BLaER1 (cell line): Measurements from ENCODE around the gene ZNF555.
A peak's percentile ranks its signal among the peaks of the same experiment; 100 is the strongest.

Source experiments
- H3K27ac ChIP-seq: shearing (Covaris generic); formaldehyde crosslinking; 2 replicates; pipeline ENCODE4 v1.8.1; 2022
- H3K27me3 ChIP-seq: shearing (Covaris generic); formaldehyde crosslinking; 2 replicates; pipeline ENCODE4 v1.8.1; 2022
- H3K36me3 ChIP-seq: shearing (Covaris generic); formaldehyde crosslinking; 2 replicates; pipeline ENCODE4 v1.8.1; 2022
- H3K4me1 ChIP-seq: shearing (Covaris generic); formaldehyde crosslinking; 2 replicates; pipeline ENCODE4 v1.8.1; 2022
- H3K4me2 ChIP-seq: shearing (Covaris generic); formaldehyde crosslinking; 2 replicates; pipeline ENCODE4 v1.8.1; 2022
- H3K4me3 ChIP-seq: shearing (Covaris generic); formaldehyde crosslinking; 2 replicates; pipeline ENCODE4 v1.8.1; 2022
- H3K9ac ChIP-seq: shearing (Covaris generic); formaldehyde crosslinking; 2 replicates; pipeline ENCODE4 v1.8.1; 2022
- H3K9me3 ChIP-seq: shearing (Covaris generic); formaldehyde crosslinking; 2 replicates; pipeline ENCODE4 v1.8.1; 2022
- H4K20me1 ChIP-seq: shearing (Covaris generic); formaldehyde crosslinking; 2 replicates; pipeline ENCODE4 v1.8.1; 2022
- Cebpa-rat ChIP-seq: shearing (Covaris generic); IDR thresholded peaks from 2 replicates; pipeline ENCODE4 v1.8.1; 2022

The ZNF555 gene

DNA sequence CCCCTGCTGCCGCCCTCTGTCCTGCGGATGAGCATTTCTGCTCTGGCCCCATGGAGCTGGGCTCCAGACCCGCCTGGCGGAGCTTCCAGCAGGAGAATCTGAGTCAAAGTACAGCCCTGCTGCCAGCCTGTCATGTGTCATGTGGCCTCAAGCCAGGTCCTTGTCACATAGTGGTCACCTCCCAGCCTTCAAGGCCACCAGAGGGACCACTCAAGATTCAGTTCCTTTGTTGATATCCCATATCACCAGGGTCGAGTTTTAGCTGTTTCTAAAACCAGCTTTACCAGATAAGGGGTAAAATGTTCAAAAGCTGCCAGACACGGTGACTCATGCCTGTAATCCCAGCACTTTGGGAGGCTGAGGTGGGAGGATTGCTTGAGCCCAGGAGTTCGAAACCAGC is 42.5 kb upstream of the ZNF555 start:
- no peak for TF ChIP-seq Cebpa-rat
- H3K4me1 ChIP-seq: peaks cover 80% of the 10 kb centered on the region
- peaks cover 28% of the 10 kb centered on the region; the same call in 1 of the 2 replicates for H4K20me1 ChIP-seq
- H3K9me3 ChIP-seq: no peaks in the 10 kb centered on the region
- H3K4me2 ChIP-seq: peak overlapping the region; percentile 88
- peak overlapping the region; percentile 89 for H3K27ac ChIP-seq
- no peak overlapping the region for H3K4me3 ChIP-seq
- 0 out of 2 replicates have a peak overlapping the region, but pooled peaks have one; percentile 43 for H3K9ac ChIP-seq
- H3K36me3 ChIP-seq: peaks cover 83% of the 10 kb centered on the region
- H3K27me3 ChIP-seq: no peaks in the 10 kb centered on the region

DNA sequence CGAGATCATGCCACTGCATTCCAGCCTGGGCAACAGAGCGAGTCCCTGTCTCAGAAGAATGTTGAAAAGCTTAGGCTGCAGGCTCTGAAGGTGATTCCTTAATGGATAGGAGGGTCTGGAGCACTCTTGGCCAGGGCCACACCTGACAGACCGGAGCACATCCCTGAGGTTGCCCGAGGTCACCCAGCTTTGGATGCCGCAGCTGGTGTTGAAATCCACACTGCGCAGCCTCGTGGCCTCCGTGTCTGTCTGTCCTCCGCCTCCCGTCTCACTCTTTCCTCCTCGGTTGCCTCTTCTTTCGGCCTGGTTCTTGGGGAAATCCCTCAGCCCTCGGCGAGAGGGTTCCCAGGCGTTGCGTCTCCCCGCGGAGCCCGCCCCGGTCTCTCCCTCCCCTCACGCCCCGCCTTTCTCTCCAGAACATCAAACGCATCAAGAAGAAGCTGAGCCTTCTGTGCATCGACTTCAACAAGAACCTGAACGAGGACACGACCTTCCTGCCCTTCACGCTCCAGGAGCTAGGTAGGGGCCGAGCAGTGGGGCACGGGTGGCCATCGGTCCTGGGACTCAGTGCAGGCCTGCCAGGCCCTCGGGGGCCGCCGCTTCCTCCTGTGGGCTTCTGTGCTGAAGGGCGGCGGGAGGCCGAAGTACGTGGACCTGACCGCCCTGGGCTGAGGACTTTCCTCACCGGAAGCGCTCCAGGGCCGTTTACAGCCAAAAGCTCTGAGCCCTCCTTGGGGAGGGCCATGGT is 41.8 kb upstream of the ZNF555 start:
- peak overlapping the region; percentile 89 for H3K27ac ChIP-seq

DNA sequence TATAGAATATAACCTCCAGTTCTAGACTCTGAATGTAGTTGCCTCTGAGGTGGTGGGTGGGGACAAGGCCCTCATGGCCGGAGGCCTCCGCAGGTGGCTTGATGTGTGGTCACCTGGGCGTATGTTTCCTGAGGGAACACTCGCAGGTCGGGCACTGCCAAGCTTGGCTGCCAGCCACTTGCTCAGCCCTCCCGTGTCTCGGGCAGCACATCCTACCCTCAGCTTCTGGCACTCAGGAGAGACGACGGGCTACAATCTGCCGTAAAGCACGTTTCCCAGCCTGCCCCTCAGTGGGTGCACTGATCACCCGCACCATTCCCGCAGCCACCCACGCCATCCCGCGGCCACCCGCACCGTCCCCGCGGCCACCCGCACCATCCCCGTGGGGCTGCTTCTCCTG is 40.8 kb upstream of the ZNF555 start:
- H3K27me3 ChIP-seq: no peaks in the 10 kb centered on the region
- peak overlapping the region; percentile 89 for H3K27ac ChIP-seq
- no peak for TF ChIP-seq Cebpa-rat
- H3K4me3 ChIP-seq: peak overlapping the region; percentile 32
- H4K20me1 ChIP-seq: peaks cover 20% of the 10 kb centered on the region; the same call in 1 of the 2 replicates
- H3K4me1 ChIP-seq: peaks cover 88% of the 10 kb centered on the region
- no peaks in the 10 kb centered on the region for H3K9me3 ChIP-seq
- peaks cover 70% of the 10 kb centered on the region for H3K36me3 ChIP-seq
- H3K4me2 ChIP-seq: peak overlapping the region; percentile 88
- H3K9ac ChIP-seq: peak overlapping the region; percentile 72

More for the DNA sequence above, 41.8 kb upstream of the ZNF555 start:
- TF ChIP-seq Cebpa-rat: no peak
- Histone ChIP-seq H4K20me1 (peaks cover 21% of the 10 kb centered on the region; the same call in 1 of the 2 replicates), H3K9ac (0 out of 2 replicates have a peak overlapping the region, but pooled peaks have one; percentile 13), H3K4me1 (peaks cover 80% of the 10 kb centered on the region), H3K27me3 (no peaks in the 10 kb centered on the region), H3K4me2 (peak overlapping the region; percentile 88), H3K4me3 (no peak overlapping the region; the same call in 1 of the 2 replicates), H3K36me3 (peaks cover 76% of the 10 kb centered on the region), H3K9me3 (no peaks in the 10 kb centered on the region)

DNA sequence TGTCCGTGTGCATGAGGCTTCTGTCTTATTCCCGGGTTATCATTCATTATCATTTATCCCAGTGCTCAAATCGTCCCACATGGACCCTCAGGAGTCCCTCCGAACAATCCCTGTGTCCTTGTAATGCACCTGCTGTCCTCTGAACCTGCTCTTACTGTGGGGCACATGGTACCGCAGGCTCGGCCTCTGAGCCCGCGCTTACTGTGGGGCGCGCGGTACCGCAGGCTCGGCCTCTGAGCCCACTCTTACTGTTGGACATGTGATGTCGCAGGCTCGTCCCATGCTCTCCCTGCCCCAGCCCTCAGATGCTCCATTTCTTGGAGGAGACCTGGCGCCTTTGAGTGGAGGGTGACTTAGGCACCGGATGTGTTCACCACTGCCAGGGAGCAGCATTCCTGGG is 38.4 kb upstream of the ZNF555 start:
- Histone ChIP-seq H3K4me1 (peaks cover 98% of the 10 kb centered on the region), H3K9me3 (no peaks in the 10 kb centered on the region), H3K4me3 (no peak overlapping the region; the same call in 1 of the 2 replicates), H3K27me3 (no peaks in the 10 kb centered on the region), H3K36me3 (peaks cover 62% of the 10 kb centered on the region), H3K27ac (peak overlapping the region; percentile 93), H4K20me1 (peaks cover 8% of the 10 kb centered on the region; the same call in 1 of the 2 replicates), H3K9ac (0 out of 2 replicates have a peak overlapping the region, but pooled peaks have one; percentile 73), H3K4me2 (peak overlapping the region; percentile 88)
- no peak for TF ChIP-seq Cebpa-rat

DNA sequence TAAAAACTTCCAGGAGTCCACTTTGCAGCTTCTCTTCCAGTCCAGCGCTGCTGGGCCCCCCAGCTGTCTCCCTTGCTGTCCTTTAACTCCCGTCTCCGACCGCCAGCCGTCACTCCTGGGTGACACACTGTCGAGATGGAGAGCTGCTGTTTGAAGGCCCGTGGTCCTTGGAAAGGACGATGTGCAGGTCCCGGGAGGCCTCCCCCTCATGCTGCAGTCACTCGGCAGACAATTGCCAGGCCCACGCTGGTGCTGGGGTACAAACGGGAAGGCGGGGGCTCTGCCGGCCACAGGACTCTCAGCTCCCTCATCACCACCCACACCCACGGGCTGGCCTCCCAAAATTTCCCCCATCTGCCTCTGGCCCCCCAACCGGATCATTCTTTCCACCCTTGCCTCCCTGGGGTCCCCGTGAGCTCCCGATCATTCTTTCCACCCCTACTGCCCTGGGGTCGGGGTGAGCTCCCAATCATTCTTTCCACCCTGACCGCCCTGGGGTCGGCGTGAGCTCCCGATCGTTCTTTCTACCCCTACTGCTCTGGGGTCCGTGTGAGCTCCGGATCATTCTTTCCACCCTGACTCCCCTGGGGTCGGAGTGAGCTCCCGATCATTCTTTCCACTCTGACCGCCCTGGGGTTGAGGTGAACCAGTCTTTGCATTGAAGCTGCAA is 37.7 kb upstream of the ZNF555 start:
- peak overlapping the region; percentile 49 for H3K4me3 ChIP-seq
- no peaks in the 10 kb centered on the region for H3K9me3 ChIP-seq
- peaks cover under 1% of the 10 kb centered on the region; the same call in 1 of the 2 replicates for H4K20me1 ChIP-seq

DNA sequence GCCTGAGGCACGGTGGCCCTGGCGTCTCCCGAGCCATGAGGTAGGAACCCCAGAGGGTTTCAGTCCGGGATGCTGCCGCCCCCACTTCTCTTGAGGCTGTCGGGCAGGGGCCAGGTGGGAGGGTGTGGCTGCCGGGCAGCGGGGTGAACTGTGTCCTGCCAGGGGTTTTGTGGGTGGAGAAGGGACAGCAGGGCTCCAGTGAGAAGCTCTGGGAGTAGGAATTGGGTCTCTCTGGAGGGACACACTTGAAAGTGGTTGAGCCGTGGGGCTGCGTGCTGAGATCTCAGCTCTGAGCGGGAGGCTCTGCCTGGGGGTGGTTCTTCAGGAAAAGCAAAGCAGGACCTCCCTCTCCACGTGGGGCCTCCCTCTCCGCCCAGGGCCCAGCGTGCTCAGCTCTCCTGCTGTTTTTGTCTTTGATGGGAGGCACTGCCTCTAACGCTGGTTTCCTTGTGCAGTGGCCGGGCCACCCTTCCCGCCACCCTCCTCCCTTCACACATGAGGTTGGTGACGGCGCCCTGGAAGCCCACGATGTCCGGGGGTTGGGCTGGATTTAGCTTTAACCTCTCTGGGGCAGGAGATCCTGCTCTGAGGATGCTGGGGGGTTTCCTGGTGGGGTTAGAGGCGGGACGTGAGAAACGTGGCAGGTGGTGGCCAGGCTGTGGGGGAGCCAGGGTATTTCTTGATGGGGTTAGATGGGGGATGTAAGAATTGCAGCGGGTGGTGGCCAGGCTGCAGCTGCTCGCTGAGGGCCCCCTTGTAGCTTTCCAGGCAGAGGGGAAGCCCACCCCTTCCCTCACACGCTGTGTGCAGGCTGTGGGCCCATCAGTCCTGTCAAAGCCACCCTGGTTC is 36.9 kb upstream of the ZNF555 start:
- no peak for TF ChIP-seq Cebpa-rat
- Histone ChIP-seq H3K36me3 (peaks cover 61% of the 10 kb centered on the region), H3K9me3 (no peaks in the 10 kb centered on the region), H3K4me1 (peaks cover 98% of the 10 kb centered on the region), H3K9ac (peak overlapping the region; percentile 73), H3K27me3 (no peaks in the 10 kb centered on the region), H3K4me2 (peak overlapping the region; percentile 88), H3K4me3 (peak overlapping the region; percentile 49), H3K27ac (peak overlapping the region; percentile 93), H4K20me1 (0 out of 2 replicates have a peak, but pooled peaks cover under 1% of the 10 kb centered on the region)

More for the DNA sequence above, 37.7 kb upstream of the ZNF555 start:
- Histone ChIP-seq H3K27ac (peak overlapping the region; percentile 93), H3K4me2 (peak overlapping the region; percentile 88), H3K36me3 (peaks cover 61% of the 10 kb centered on the region), H3K27me3 (no peaks in the 10 kb centered on the region), H3K9ac (peak overlapping the region; percentile 73), H3K4me1 (peaks cover 98% of the 10 kb centered on the region)
- TF ChIP-seq Cebpa-rat: no peak

DNA sequence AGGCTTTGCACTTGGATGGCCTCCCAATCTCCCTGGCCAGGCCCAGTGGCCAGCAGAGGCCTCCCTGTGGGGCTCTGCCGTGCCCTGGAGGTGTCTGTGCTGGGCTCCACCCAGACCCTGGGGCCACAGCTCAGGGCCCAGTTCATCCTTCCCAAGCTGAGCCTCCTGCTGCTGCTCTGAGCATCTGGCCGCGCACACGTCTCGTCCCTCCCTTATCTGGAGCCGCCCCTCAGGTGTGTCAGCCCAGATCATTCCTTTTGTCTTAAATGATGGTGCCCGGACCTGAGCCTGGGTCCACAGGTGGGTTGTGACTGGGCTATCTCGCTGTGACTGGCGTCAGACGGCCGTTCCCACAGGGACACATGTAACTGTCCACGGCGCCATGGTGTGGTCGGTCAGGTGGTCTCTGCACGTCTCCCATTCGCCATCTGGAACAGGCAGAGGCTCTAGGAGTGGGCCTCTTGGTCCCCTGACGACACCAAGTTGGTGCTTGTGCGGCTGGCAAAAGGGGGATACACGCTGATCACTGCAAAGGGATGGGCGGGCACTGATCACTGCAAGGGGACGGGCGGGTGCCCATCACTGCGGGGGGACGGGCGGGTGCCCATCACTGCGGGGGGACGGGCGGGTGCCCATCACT is 35.9 kb upstream of the ZNF555 start:
- H3K4me1 ChIP-seq: peaks cover 98% of the 10 kb centered on the region
- H3K9ac ChIP-seq: peak overlapping the region; percentile 73
- no peaks in the 10 kb centered on the region for H3K27me3 ChIP-seq
- TF ChIP-seq Cebpa-rat: no peak
- peak overlapping the region; percentile 93 for H3K27ac ChIP-seq
- peaks cover 11% of the 10 kb centered on the region for H4K20me1 ChIP-seq
- H3K4me3 ChIP-seq: peak overlapping the region; percentile 47; the same call in 1 of the 2 replicates
- H3K4me2 ChIP-seq: peak overlapping the region; percentile 88
- peaks cover 57% of the 10 kb centered on the region for H3K36me3 ChIP-seq
- no peaks in the 10 kb centered on the region for H3K9me3 ChIP-seq

DNA sequence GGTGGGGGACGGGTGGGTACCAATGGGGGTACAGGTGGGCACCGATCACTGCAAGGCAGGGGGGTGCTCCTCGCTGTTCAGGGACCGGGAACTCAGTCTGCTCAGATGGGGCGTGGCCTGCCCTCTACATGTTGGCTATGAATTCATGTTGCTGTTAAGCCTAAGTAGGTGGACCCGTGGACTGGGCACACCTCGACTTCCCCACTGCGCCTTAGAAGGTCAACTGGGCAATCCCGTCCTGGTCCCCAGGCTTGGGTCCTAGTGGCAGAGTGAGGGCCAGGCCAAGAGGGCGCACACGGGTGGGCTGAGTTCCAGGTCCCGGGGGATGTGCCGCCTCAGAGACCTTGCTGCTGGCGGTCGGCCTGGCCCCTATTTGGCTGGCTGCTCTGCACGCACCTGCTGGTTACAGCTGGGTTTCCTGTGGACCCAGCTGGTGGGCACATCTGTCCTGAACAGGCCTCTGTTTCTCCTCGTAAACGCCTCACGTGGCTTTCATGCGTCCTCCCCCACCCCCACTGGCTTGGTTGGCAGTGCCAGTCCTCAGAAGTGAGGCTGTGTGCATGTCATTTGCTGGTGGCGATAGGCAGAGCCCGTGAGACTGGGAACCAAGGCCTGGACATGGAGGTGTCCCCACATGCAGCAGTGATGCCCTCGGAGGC is 35.2 kb upstream of the ZNF555 start:
- H3K4me2 ChIP-seq: peak overlapping the region; percentile 83
- TF ChIP-seq Cebpa-rat: no peak
- peak overlapping the region; percentile 90 for H3K27ac ChIP-seq
- no peaks in the 10 kb centered on the region for H3K9me3 ChIP-seq
- H3K27me3 ChIP-seq: no peaks in the 10 kb centered on the region
- peaks cover 98% of the 10 kb centered on the region for H3K4me1 ChIP-seq
- H4K20me1 ChIP-seq: peaks cover 18% of the 10 kb centered on the region
- peak overlapping the region; percentile 45 for H3K9ac ChIP-seq
- peaks cover 53% of the 10 kb centered on the region for H3K36me3 ChIP-seq
- peak overlapping the region; percentile 38 for H3K4me3 ChIP-seq
